Mesothelial cell of epicardium (in vitro differentiated cells): ENCODE results near the gene USP9X. TPM values are rescaled to one million over a fixed set of nuclear protein-coding genes. Genes with fewer than 3 reads are reported as not detected.
"Not testable (repeated sequence)": the region's sequence is repeated elsewhere in the genome, so short reads cannot be mapped to it uniquely, and the experiment has no call there.

Source experiments
- DNase-seq, 2 experiments: peaks; one replicate each; pipeline ENCODE4 v3.0.0; 2021; ENCODE audit warnings: low spot score in 2 of 2; ENCODE audit not compliant: unreplicated experiment in 2 of 2
- H3K27ac Mint-ChIP-seq: 2 replicates; pipeline ENCODE4 v1.8.0; 2021; ENCODE audit warnings: mixed read lengths
- H3K27me3 Mint-ChIP-seq: 2 replicates; pipeline ENCODE4 v1.8.0; 2021; ENCODE audit warnings: low read depth, mixed read lengths
- H3K36me3 Mint-ChIP-seq: 2 replicates; pipeline ENCODE4 v1.8.0; 2021; ENCODE audit warnings: mixed read lengths
- H3K4me1 Mint-ChIP-seq: 2 replicates; pipeline ENCODE4 v1.8.0; 2021; ENCODE audit warnings: mixed read lengths
- H3K4me3 Mint-ChIP-seq: 2 replicates; pipeline ENCODE4 v1.8.0; 2021; ENCODE audit warnings: mild to moderate bottlenecking, moderate library complexity, mixed read lengths
- H3K9me3 Mint-ChIP-seq: 2 replicates; pipeline ENCODE4 v1.8.0; 2021; ENCODE audit warnings: mixed read lengths
- total RNA-seq: library from RNA; stranded (reverse); gene quantifications from 3 replicates; pipeline ENCODE4 v1.2.1, GENCODE V29; 2021
- TF ChIP-seq, protein P1 (sequence below): fragments of 200-600 bp; sonication (generic); IDR thresholded peaks from one replicate; pipeline ENCODE4 v1.5.0; 2021; ENCODE audit warnings: antibody characterized with exemption; ENCODE audit not compliant: unreplicated experiment

Gene USP9X
- total RNA-seq, 1 donor from 2014 or later: 91.6 TPM

DNA sequence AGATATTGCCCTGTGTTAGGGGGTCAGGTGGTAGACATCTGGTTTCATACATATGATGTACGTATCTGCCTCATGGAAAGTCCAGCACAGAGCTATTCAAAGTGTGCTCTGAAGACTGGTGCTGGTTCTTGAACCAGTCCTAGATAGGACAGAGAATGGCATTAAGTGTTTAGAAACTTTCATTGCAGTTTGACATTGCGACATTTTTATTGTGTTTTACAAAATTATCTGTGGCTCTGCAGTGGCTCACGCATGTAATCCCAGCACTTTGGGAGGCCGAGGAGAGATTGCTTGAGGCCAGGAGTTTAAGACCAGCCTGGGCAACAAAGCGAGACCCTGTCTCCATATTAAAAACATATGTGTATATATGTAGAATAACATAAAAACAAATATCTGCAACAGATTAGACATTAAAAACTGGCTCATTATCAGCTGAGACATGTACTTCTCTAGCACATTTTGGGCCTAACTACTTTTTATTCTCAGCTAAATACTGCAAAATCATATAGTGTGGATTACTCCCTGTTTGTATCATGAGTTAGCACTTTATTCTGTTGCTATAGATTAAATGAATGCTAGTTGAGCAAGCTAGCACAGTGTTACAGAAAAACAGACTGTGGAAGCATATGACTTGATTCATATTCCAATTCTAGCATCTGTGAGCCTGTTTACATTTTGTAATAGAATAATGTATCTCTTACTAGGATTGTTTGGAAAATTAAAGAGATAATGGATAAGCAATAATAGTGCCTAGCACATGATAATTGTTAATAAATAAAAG, 57.1 kb downstream of the USP9X start:
- DNase-seq: no peak
- peaks cover 8% of the 10 kb centered on the region for H3K9me3 Mint-ChIP-seq
- H3K36me3 Mint-ChIP-seq: peaks cover 9% of the 10 kb centered on the region
- TF ChIP-seq, protein P1, sequence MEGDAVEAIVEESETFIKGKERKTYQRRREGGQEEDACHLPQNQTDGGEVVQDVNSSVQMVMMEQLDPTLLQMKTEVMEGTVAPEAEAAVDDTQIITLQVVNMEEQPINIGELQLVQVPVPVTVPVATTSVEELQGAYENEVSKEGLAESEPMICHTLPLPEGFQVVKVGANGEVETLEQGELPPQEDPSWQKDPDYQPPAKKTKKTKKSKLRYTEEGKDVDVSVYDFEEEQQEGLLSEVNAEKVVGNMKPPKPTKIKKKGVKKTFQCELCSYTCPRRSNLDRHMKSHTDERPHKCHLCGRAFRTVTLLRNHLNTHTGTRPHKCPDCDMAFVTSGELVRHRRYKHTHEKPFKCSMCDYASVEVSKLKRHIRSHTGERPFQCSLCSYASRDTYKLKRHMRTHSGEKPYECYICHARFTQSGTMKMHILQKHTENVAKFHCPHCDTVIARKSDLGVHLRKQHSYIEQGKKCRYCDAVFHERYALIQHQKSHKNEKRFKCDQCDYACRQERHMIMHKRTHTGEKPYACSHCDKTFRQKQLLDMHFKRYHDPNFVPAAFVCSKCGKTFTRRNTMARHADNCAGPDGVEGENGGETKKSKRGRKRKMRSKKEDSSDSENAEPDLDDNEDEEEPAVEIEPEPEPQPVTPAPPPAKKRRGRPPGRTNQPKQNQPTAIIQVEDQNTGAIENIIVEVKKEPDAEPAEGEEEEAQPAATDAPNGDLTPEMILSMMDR: no peak
- H3K4me3 Mint-ChIP-seq: no peak overlapping the region
- no peak overlapping the region for H3K27ac Mint-ChIP-seq
- H3K4me1 Mint-ChIP-seq: no peaks in the 10 kb centered on the region
- H3K27me3 Mint-ChIP-seq: no peaks in the 10 kb centered on the region

GRCh38 chrX:41144873-41145272, 59.6 kb downstream of the USP9X start:
- Mint-ChIP-seq H3K27ac (no peak overlapping the region), H3K27me3 (no peaks in the 10 kb centered on the region), H3K4me1 (no peaks in the 10 kb centered on the region), H3K9me3 (peaks cover 8% of the 10 kb centered on the region), H3K36me3 (peaks cover 15% of the 10 kb centered on the region), H3K4me3 (no peak overlapping the region)
- no peak for DNase-seq
- TF ChIP-seq, protein P1: no peak

GRCh38 chrX:41145920-41146608, 60.8 kb downstream of the USP9X start:
- Mint-ChIP-seq H3K27me3 (no peaks in the 10 kb centered on the region), H3K27ac (no peak overlapping the region), H3K36me3 (peaks cover 16% of the 10 kb centered on the region), H3K4me3 (no peak overlapping the region), H3K9me3 (peaks cover 8% of the 10 kb centered on the region), H3K4me1 (no peaks in the 10 kb centered on the region)
- TF ChIP-seq, protein P1: no peak
- DNase-seq: no peak

- TF ChIP-seq, protein P1: no peak
- no peaks in the 10 kb centered on the region for H3K4me1 Mint-ChIP-seq
- peaks cover 18% of the 10 kb centered on the region for H3K36me3 Mint-ChIP-seq
- H3K4me3 Mint-ChIP-seq: no peak overlapping the region
- no peaks in the 10 kb centered on the region for H3K27me3 Mint-ChIP-seq
- H3K27ac Mint-ChIP-seq: no peak overlapping the region
- no peak for DNase-seq
- peaks cover 8% of the 10 kb centered on the region for H3K9me3 Mint-ChIP-seq
Measured at GRCh38 chrX:41148553-41148952, 63.3 kb downstream of the USP9X start.

- peaks cover 23% of the 10 kb centered on the region for H3K36me3 Mint-ChIP-seq
- no peak for DNase-seq
- no peak overlapping the region for H3K27ac Mint-ChIP-seq
- no peaks in the 10 kb centered on the region for H3K27me3 Mint-ChIP-seq
- TF ChIP-seq, protein P1: no peak
- H3K9me3 Mint-ChIP-seq: peaks cover 11% of the 10 kb centered on the region
- no peak overlapping the region for H3K4me3 Mint-ChIP-seq
- no peaks in the 10 kb centered on the region for H3K4me1 Mint-ChIP-seq
Measured at GRCh38 chrX:41150043-41150442, 64.8 kb downstream of the USP9X start.

GRCh38 chrX:41151726-41152125, 66.5 kb downstream of the USP9X start:
- not testable (repeated sequence) for H3K4me1 Mint-ChIP-seq, H3K27me3 Mint-ChIP-seq, DNase-seq, H3K4me3 Mint-ChIP-seq, H3K27ac Mint-ChIP-seq, H3K9me3 Mint-ChIP-seq
- H3K36me3 Mint-ChIP-seq: peaks cover 19% of the 10 kb centered on the region
